ENCODE results near the gene WDFY1. TPM values are rescaled to one million over a fixed set of nuclear protein-coding genes. Genes with fewer than 3 reads are reported as not detected.
A peak's percentile ranks its signal among the peaks of the same experiment; 100 is the strongest.

Gene WDFY1
- total RNA-seq, 1 experiment from 2014 or later: 23.6 TPM

DNA sequence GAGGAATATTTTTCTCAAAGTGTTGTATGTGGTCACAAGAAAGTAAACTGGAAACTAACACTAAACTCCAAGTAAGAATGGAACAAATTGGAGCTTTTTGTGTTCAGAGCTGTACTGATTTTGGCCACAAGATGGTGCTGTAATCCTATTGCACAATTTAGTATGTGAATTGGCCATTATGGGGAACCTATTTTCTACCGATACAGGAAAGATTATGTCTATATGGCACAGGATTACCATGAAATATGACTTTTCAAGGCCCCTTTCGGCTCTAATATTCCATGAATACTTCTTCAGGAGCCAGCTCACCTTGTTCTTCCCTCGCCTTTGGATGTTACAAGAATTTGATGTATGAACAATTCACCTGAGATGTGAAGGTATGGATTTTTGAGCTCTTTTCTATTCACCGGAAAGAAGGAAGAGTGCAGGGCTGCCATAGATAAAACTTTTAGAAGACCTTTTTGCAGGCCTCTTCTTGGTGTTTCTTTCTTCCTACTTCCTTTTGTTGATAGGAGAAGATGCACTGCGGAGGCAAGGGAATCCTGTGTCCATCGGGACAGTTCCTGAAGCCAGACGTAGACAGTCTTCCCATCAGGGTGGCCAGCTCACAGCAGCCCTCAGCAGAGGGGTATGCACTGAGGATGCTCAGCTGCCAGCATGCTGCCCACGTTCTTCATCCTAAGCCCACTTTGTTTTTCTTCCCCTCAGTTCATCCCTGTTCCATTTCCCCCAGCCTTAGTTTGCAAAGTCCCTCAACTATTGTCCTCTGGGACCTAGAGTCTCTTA, 25.4 kb upstream of the WDFY1 start:
- H3K27me3 ChIP-seq: no peaks in the 10 kb centered on the region
- no peak overlapping the region for H3K4me3 ChIP-seq
- DNase-seq: no peak
- no peaks in the 10 kb centered on the region for H3K9me3 ChIP-seq
- H3K36me3 ChIP-seq: peaks cover 26% of the 10 kb centered on the region

DNA sequence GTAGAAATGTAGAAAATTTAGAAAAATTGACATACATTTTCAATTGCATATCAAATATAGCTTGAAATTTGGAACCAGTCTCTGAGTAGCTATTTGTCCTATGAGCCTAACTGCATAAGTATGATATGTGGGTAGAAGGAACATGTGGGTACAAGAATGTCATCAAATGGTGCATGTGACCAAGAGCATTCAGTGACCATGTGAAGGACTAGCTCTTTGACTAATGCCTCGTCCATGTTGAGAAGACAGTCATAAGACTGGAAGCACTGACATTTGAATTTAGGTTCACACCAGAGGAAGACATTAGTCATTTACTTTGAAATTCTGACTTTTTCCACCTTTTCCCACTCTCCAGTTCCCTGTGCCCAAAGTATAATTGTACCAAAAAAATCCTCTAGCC, 24.7 kb upstream of the WDFY1 start:
- DNase-seq: no peak
- Histone ChIP-seq H3K36me3 (peaks cover 31% of the 10 kb centered on the region), H3K9me3 (no peaks in the 10 kb centered on the region), H3K4me3 (no peak overlapping the region), H3K27me3 (no peaks in the 10 kb centered on the region)

DNA sequence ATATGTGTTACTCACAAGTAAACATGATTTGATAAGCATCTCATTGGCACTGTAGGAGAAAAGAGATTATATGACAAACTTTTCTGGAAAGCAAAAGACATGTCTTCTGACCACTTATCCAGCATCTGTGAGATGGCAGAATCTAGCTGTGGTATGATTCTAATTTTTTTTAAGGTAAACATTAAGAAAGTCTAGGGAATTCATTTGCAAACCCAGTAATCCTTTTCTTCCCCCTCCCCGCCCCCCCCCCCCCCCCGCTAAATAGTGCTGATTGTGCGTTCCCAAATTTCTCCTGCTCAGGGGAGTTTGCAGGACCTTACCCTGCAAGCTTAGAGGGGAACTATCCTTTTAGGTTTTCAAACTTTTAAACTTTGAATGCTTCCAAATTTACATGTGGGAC, 24.2 kb upstream of the WDFY1 start:
- H3K4me3 ChIP-seq: no peak overlapping the region
- peaks cover 36% of the 10 kb centered on the region for H3K36me3 ChIP-seq
- no peaks in the 10 kb centered on the region for H3K27me3 ChIP-seq
- no peaks in the 10 kb centered on the region for H3K9me3 ChIP-seq
- DNase-seq: no peak

DNA sequence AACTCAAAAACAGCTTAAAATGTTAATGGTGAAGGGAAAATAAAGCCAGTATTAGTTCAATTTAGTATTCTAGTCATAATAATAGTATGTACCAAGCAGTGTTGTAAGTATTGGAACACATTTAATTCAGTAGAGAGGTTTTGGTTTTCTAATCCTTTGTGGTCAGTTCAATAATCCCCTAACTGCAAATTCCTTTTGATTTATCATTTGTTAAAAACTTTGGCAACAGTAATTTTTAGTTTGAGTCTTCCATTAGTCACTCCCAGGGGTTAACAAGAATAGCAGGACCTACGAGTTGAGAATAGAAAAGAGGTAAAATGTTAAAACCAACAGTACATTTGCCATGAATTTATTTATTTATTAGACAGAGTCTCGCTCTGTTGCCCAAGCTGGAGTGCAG, 22.8 kb upstream of the WDFY1 start:
- peaks cover 44% of the 10 kb centered on the region for H3K36me3 ChIP-seq
- DNase-seq: no peak
- H3K9me3 ChIP-seq: no peaks in the 10 kb centered on the region
- H3K27me3 ChIP-seq: no peaks in the 10 kb centered on the region
- H3K4me3 ChIP-seq: no peak overlapping the region

DNA sequence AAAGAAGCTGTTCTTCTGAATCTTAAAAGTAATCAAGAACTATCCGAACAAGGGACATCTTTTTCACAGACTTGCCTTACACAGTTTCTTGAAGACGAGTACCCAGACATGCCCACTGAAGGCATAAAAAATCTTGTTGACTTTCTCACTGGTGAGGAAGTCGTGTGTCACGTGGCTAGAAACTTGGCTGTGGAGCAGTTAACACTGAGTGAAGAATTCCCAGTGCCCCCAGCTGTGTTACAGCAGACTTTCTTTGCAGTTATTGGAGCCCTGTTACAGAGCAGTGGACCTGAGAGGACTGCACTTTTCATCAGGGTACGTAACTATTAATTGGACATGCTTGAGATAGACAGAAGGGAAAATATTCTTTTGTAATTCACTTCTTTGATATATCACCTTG, 14.6 kb upstream of the WDFY1 start:
- Histone ChIP-seq H3K27me3 (no peaks in the 10 kb centered on the region), H3K36me3 (peaks cover 47% of the 10 kb centered on the region), H3K9me3 (no peaks in the 10 kb centered on the region), H3K4me3 (no peak overlapping the region)
- no peak for DNase-seq

DNA sequence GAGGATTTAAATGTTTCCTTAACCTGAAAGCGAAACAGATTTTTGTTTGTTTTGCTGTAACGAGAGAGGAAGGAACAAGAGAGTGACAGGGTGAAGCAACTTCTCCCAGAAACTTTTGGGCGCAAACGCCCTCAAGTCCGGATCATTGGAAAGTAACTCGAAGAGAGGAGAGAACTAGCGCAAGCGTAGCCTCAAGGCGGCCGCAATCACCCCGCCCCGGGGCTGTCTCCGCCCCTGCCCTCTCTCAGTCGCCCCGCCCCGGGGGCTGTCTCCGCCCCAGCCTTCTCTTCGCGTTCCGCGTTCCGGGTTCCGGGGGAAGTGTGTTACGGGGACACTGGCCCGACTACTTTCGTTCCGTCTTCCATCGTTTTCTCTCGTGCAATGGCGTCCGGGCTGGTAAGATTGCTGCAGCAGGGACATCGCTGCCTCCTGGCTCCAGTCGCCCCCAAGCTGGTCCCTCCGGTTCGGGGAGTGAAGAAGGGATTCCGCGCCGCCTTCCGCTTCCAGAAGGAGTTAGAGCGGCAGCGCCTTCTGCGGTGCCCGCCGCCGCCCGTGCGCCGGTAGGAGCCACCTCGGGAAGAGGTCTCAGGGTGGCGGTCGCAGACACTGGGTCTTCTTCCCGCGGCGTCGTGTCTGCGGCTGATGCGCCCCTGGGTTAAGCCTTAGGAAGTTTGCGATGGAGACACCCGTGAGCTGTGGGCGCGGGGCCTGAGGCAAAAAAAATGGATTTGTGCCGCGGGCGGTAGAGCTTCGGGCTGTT, 12.1 kb upstream of the WDFY1 start, which contains the start of gene MRPL44:
TSS of gene MRPL44 (plus strand) at position 372 of the 760 bp plus-strand sequence. CDS start at position 382, 10 bp downstream.
- Histone ChIP-seq H3K4me3 (peak within 1 kb of the TSS; percentile 97), H3K9me3 (no peaks in the 10 kb centered on the region), H3K27me3 (no peaks in the 10 kb centered on the region), H3K36me3 (peaks cover 35% of the 10 kb centered on the region)
- DNase-seq: peak; percentile 95

DNA sequence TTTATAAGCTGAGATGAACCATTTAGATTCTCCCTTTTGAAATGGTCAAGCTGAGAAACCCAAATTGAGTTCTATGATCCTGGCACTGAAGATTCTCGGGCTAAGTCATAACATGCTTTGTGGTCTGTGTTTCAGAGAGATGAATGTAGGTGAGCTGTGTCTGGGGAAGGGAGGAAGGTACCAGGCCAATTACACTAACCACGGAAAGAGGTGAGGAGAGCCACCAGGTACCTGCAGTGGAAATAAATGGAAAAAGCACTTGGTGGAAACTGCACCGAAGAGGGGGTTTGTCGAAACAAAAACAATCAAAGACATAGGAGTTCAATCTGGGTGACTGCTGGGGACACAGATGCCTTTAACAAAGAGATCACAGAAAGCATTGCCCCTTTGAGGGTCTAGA, 11.2 kb upstream of the WDFY1 start:
- no peaks in the 10 kb centered on the region for H3K9me3 ChIP-seq
- H3K36me3 ChIP-seq: peaks cover 28% of the 10 kb centered on the region
- DNase-seq: no peak
- no peaks in the 10 kb centered on the region for H3K27me3 ChIP-seq
- H3K4me3 ChIP-seq: no peak overlapping the region; the same call in 1 of the 2 replicates

DNA sequence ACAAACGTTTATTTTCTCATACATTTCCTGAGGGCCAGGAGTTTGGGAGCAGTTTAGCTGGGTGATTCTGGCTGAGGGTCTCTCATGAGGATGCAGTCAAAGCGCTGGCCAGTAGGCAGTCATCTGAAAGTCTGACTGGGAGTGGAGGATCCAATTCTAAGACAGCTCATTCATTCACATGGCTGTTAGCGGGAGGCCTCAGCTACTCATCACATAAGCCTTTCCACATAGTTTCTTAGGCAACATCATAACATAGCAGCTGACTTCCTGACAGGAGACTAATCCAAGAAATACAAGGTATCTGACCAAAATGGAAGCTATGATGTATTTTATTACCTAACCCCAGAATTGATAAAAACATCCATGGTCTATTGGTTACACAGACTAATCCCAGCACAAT, 9.3 kb upstream of the WDFY1 start:
- DNase-seq: peak; percentile 37
- Histone ChIP-seq H3K9me3 (no peaks in the 10 kb centered on the region), H3K4me3 (no peak overlapping the region), H3K27me3 (no peaks in the 10 kb centered on the region), H3K36me3 (peaks cover 9% of the 10 kb centered on the region)

DNA sequence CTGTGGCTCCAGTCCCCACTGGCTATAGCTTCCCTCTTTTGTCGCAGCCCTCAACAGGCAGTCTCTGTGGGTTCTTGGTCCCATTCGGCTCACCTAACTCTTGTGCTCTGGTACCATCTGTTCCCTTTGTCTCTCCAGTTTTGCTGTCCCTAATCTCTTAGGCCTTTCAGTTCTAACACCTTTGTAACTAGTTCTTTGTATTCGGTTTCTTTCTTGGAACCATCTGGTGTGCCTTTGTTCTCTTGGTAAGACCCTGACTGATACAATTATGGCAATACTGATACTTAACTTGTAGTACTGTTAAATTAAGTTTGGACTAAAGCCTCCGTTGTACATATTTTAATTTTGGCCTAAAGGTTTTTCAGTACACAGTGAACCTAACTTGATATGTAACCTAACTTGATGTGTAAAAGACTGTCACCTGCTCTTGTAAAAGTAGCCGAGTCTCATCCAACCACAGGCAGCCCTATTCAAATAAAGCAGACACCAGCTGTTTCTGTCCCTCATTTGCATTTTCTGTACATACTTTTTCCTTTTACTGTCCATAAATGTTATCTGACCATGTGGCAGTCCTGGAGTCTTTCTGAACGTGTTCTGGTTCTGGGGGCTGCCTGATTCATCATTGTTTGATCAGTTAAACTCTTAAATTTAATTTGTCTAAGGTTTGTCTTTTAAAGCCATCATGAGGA, 7.3 kb upstream of the WDFY1 start:
- H3K27me3 ChIP-seq: no peaks in the 10 kb centered on the region
- H3K4me3 ChIP-seq: no peak overlapping the region
- no peak for DNase-seq
- no peaks in the 10 kb centered on the region for H3K36me3 ChIP-seq
- H3K9me3 ChIP-seq: no peaks in the 10 kb centered on the region

DNA sequence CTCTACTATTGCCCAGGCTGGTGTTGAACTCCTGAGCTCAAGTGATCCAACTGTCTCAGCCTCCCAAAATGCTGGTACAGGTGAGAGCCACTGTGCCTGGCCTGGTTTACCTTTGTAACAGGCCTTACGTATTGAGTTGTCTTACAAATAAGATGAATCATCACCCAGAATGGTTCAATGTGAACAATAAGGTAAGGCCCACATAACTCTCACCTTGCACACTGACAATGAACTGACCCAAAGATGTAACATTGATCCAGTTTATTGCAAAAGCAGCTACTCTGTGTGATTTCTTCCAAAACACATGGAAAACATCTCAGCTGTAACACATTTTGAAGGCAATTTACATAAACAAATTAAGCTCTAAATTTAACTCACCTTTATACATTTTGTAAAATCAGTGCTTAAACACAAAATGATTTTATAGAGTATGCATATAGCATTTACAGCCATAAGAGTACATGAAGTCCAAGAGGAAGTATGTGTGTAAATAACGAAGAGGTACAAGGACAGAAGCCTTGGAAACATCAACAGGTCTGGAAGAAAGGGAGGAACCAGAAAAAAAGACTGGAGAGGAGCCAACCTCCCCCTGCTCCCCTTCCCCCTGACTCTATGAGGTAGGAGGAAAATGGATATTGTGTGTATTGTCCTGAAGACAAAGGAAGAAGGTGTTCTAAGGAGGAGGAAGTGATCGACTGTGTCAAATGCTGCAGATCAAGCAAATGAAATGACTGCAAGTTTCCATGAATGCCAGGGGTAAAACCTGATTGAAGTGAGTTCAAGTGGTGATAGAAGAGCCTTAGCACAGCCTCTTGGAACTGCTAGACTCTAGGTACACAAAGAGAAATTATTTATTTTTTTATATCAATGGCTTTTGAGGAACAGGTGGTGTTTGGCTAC, 5.6 kb upstream of the WDFY1 start:
- Histone ChIP-seq H3K27me3 (no peaks in the 10 kb centered on the region), H3K9me3 (no peaks in the 10 kb centered on the region), H3K4me3 (no peak overlapping the region), H3K36me3 (no peaks in the 10 kb centered on the region)
- DNase-seq: no peak

DNA sequence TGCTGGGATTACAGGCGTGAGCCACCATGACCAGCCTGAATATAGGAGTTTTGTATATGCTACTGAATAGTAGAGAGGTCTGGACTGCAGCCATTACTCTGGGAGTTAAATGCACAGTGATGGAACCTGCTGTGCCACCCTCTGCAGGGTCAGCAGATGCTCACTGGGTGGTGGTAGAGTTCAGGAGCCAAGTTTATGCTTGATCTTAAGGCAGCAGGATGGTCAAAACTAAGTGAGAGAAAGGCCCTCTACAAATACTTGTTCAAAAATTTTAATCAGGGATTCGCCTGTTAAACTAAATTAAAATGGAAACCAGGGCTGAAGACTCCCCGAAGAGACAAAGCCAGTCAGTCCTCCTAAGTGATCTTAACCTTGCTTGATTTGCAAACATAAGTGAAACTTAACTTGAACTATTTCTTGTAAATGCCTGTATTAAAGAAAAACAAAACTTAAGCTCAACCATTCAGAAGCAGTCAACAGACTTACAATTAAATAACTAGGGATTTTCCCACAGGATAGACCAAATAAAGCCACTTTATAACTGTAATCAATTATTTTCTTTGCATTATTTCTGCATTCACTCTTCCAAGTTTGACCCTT, 4.2 kb upstream of the WDFY1 start:
- DNase-seq: no peak
- no peaks in the 10 kb centered on the region for H3K9me3 ChIP-seq
- no peaks in the 10 kb centered on the region for H3K36me3 ChIP-seq
- H3K27me3 ChIP-seq: no peaks in the 10 kb centered on the region
- H3K4me3 ChIP-seq: no peak overlapping the region

DNA sequence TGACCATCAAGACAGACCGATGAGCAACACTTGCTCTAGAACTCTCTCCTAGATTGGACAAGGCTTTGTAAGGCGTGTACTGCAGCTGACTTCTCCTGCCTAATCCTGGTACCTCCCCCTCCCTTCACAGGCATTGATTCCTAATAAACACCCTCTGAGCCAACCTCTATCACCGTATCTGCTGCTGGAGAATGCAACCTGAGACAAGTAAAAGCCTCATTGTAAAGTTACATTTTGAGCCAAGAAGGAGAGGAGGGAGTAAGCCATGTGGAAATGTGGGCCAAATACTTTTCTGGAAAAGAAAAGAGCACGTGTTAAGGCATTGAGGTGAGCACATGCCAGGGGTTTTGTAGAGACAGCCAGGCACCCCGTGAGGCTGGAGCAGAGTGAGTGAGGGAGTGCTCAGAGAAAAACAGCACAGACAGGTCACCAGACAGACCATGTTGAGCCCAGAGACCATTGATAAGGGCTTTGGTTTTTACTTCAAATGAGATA, 2.6 kb upstream of the WDFY1 start:
- Histone ChIP-seq H3K27me3 (no peaks in the 10 kb centered on the region), H3K9me3 (no peaks in the 10 kb centered on the region), H3K4me3 (no peak overlapping the region), H3K36me3 (no peaks in the 10 kb centered on the region)
- no peak for DNase-seq

DNA sequence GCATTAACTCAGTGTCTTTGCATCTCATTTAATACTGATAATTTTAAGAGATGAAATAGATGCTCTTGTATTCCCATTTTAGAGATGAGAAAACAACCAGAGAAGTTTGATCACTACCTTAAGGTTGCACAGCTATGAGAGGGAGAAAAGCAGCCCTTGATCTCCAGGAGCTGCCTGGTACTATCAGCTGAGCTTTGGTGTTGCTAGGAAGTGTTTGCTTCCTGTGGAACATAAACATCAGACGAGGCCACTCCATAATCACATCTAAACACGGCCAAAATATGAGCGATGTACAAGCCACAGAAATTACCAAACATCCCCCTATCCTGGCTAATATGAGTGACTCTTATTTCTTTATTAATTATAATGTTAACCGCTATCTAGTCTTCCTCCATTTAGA, 620 bp upstream of the WDFY1 start:
- Histone ChIP-seq H3K36me3 (no peaks in the 10 kb centered on the region), H3K9me3 (no peaks in the 10 kb centered on the region), H3K4me3 (peak overlapping the region; percentile 84), H3K27me3 (no peaks in the 10 kb centered on the region)
- no peak for DNase-seq

DNA sequence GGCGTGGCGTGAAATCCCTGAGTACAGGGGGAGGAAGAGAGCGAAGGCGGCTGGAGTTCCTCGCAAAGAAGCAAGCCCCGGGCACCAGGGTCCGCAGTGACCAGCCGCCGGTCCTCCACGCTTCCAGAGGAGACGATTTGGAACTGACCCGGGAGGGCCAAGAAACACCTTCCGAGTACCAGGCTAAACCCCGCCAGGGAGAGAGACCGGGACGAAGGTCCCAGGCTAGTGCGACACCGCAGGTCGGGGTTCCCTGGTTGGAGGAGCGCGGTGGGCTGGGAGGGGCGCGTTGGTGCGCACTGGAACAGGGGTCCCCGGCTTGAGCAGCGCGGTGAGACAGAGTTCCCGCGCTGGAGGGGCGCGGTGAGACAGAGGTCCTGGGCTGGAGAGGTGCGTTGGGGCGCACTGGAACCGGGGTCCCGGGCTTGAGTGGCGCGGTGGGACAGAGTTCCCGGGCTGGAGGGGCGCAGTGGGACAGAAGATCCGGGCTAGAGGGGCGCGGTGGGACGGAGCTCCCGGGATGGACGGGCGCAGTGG, 901 bp downstream of the WDFY1 start:
- H3K4me3 ChIP-seq: peak overlapping the region; percentile 84
- no peaks in the 10 kb centered on the region; the same call in 1 of the 2 replicates for H3K9me3 ChIP-seq
- peak; percentile 35 for DNase-seq
- H3K36me3 ChIP-seq: no peaks in the 10 kb centered on the region
- no peaks in the 10 kb centered on the region for H3K27me3 ChIP-seq

DNA sequence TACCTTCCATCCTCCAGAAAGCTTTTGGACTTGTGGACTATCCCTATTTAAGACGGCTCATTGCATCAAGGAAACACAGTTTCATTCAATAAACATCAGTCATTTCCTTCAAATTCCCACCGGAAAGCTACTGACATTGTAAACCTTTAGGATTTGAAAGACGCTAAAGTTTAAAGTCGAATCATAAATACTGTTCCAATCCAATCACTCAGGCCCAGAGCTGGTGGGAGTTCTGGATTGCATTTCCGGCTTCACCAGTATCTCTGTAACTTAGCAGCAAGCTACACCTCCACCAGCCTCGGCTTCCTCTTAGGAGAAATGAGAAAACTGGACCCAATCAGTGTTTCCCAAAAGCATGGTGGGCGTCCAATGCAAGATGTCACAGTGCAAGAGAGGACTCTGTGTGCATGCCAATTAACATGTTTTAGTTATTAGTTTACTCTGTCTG, 1.6 kb downstream of the WDFY1 start:
- no peaks in the 10 kb centered on the region for H3K27me3 ChIP-seq
- peak; percentile 42 for DNase-seq
- H3K4me3 ChIP-seq: peak overlapping the region; percentile 84

More for the DNA sequence above, 1.6 kb downstream of the WDFY1 start:
- H3K9me3 ChIP-seq: no peaks in the 10 kb centered on the region; the same call in 1 of the 2 replicates
- H3K36me3 ChIP-seq: no peaks in the 10 kb centered on the region
